ENCODE data around the gene ANKRD17. TPM values are rescaled to one million over a fixed set of nuclear protein-coding genes. Genes with fewer than 3 reads are reported as not detected.

The ANKRD17 gene
- total and polyA plus RNA-seq, 9 of the 15 experiments (the other 6 are each of a cell fraction or from before 2014, with no cell fraction given) = 25.5 to 86.9 (median 52.2) TPM

GRCh38 chr4:73245955-73246354 is 12.6 kb downstream of the ANKRD17 start (continued):
- TF ChIP-seq CBX3 (IDR thresholded peaks at IDR 0.05; ENCODE audit: borderline replicate concordance in 1 of 2, low read length in 2 of 2) (peak in 1 of 2 experiments; percentile 35; a peak in 1 of 3 replicates), TCF3 (CRISPR knock-in tag; IDR thresholded peaks at IDR 0.05) (peak; percentile 73), ARID1B (IDR thresholded peaks at IDR 0.05) (peak; percentile 82), DPF2 (IDR thresholded peaks at IDR 0.05) (peak; percentile 84), LEF1 (IDR thresholded peaks at IDR 0.05) (peak; percentile 41; the same call in 1 of the 2 replicates), ARID3A (IDR thresholded peaks at IDR 0.05; ENCODE audit: borderline replicate concordance, low read depth, low read length) (no peak), MAZ (CRISPR knock-in tag; conservative IDR thresholded peaks at IDR 0.05 in 1 of 2, IDR thresholded peaks at IDR 0.05 in 1 of 2) (peak in 1 of 2 experiments; percentile 39; a peak in 1 of 4 replicates), SMARCE1 (IDR thresholded peaks at IDR 0.05) (peak; percentile 52; the same call in 1 of the 2 replicates), HSF4 (CRISPR knock-in tag; IDR thresholded peaks at IDR 0.05; ENCODE audit: borderline replicate concordance) (no peak), ZNF778 (CRISPR knock-in tag; IDR thresholded peaks at IDR 0.05) (no peak), TAL1 (IDR thresholded peaks at IDR 0.05) (peak; percentile 69), CBFA2T3 (IDR thresholded peaks at IDR 0.05) (peak; percentile 79), ARNT (IDR thresholded peaks at IDR 0.05) (peak in 1 of 2 experiments; percentile 66; a peak in 1 of 4 replicates), STAT5A (IDR thresholded peaks at IDR 0.05; ENCODE audit: borderline replicate concordance, low read length) (0 out of 2 replicates have a peak, but pooled peaks have one; percentile 27)
- TF ChIP-seq, protein P1, sequence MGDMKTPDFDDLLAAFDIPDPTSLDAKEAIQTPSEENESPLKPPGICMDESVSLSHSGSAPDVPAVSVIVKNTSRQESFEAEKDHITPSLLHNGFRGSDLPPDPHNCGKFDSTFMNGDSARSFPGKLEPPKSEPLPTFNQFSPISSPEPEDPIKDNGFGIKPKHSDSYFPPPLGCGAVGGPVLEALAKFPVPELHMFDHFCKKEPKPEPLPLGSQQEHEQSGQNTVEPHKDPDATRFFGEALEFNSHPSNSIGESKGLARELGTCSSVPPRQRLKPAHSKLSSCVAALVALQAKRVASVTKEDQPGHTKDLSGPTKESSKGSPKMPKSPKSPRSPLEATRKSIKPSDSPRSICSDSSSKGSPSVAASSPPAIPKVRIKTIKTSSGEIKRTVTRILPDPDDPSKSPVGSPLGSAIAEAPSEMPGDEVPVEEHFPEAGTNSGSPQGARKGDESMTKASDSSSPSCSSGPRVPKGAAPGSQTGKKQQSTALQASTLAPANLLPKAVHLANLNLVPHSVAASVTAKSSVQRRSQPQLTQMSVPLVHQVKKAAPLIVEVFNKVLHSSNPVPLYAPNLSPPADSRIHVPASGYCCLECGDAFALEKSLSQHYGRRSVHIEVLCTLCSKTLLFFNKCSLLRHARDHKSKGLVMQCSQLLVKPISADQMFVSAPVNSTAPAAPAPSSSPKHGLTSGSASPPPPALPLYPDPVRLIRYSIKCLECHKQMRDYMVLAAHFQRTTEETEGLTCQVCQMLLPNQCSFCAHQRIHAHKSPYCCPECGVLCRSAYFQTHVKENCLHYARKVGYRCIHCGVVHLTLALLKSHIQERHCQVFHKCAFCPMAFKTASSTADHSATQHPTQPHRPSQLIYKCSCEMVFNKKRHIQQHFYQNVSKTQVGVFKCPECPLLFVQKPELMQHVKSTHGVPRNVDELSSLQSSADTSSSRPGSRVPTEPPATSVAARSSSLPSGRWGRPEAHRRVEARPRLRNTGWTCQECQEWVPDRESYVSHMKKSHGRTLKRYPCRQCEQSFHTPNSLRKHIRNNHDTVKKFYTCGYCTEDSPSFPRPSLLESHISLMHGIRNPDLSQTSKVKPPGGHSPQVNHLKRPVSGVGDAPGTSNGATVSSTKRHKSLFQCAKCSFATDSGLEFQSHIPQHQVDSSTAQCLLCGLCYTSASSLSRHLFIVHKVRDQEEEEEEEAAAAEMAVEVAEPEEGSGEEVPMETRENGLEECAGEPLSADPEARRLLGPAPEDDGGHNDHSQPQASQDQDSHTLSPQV (IDR thresholded peaks at IDR 0.05) = peak; percentile 27; the same call in 1 of the 2 replicates
